Breast epithelium (tissue), 3 donors: Measurements from ENCODE around the gene GAPDHS.

Source experiments
- CTCF ChIP-seq, 3 donors: fragments of 450-650 bp; IDR thresholded peaks; one replicate each; pipeline ENCODE4 v1.5.1; 2016 to 2017; ENCODE audit warnings: antibody characterized with exemption in 3 of 3, mild to moderate bottlenecking in 3 of 3, moderate library complexity in 3 of 3
- POLR2A ChIP-seq: fragments of 450-650 bp; IDR thresholded peaks from one replicate; pipeline ENCODE4 v1.6.1; 2016; ENCODE audit warnings: antibody characterized with exemption, mild to moderate bottlenecking, moderate library complexity
- POLR2AphosphoS5 ChIP-seq, 3 donors: sonication (generic); formaldehyde crosslinking; IDR thresholded peaks; one replicate each; pipeline ENCODE4 v1.6.1; 2017; ENCODE audit warnings: antibody characterized with exemption in 3 of 3

GRCh38 chr19:35554076-35554475, 20.8 kb downstream of the GAPDHS start:
- TF ChIP-seq CTCF (IDR thresholded peaks at IDR 0.05) (no peak), POLR2A (no peak), POLR2AphosphoS5 (IDR thresholded peaks at IDR 0.05) (no peak)
